Umbilical cord (tissue), 2 donors: ENCODE data around the gene SNTG2. TPM values are rescaled to one million over a fixed set of nuclear protein-coding genes. Genes with fewer than 3 reads are reported as not detected.

Experiments
- DNase-seq: peaks from one replicate; pipeline ENCODE4 v3.0.0-alpha.2; 2015; ENCODE audit warnings: low spot score
- total RNA-seq: library from RNA; depleted of rRNA; stranded (reverse); fragments of >200 nt; gene quantifications from one replicate; pipeline ENCODE4 v1.2.3, GENCODE V29; 2014; ENCODE audit warnings: low replicate concordance; ENCODE audit not compliant: insufficient read depth

Gene SNTG2
- total RNA-seq, 1 donor from 2014 or later, result not detected

DNA sequence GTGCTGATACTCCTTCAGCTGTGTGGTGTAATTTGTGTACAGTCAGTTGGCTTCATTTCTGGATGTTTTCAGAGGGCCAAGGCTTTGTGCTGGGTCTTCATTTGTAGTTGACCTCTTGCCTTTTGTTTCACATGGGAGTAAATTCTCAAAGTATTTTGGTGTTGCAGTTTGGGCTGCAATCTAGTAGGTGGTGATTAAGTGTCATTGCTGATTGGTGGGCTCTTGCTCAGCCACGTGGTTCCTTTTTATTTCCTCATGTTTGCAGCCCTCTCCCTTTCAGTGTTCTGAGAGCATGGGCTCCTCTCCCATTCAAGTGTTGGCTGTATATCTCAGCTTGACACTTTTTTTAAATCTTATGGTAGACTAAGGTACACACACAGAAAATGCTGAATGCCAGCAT lies 96.8 kb downstream of the SNTG2 start:
- DNase-seq, result no peak

DNA sequence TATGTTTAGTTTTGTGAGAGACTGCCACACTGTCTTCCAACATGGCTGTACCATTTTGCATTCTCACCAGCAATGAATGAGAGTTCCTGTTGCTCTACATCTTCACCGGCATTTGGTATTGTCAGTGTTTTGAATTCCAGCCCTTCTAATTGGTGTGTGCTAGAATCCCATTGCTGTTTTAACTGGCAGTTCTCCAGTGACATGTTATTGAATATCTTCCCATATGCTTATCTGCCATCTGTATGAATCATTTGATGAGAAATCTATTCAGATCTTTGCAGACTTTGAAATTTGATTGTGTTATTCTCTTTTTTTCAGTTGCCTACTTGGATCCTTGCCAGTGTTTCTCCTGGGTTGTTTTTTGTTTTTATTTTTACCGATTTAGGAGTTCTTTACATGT lies 99.0 kb downstream of the SNTG2 start:
- no peak for DNase-seq

DNA sequence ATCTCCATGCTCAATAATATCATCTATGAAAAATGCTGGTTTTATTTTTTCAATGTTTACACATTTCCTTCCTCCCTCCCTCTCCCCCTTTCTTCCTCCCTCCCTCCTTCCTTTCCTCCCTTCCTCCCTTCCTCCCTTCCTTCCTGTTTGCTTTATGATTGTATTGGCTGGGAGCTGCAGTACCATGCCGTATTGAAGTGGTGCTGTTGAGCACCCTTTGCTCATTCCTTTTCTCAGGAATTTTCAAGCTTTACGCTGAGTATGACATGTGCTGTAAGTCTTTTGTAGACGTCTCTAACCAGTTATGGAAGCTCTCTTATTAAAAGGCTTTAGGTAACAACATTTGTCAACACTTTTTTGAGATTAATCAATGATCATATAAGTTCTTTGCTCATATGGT lies 100.4 kb downstream of the SNTG2 start:
- DNase-seq, result peak; percentile 5

DNA sequence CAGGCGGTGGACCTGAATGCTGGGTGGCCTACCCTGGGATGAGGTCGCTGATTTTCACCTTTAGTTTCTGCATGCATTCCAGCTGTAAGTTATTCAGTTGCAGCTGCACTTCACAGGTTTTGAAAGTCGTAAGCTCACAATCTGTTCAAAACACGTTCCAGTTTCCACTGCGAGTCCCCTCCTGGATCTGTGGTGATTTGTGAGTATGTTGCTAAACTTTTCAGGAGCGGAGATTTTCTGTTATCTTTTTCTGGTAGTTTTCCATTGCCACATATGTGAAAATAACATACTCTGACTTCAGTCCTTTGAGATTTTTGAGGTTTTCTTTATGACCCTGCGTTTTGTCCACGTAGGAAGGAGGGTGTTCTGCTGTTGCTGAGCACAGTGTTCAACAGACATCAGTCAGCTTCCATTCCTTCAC lies 102.1 kb downstream of the SNTG2 start:
- peak; percentile 80 for DNase-seq

DNA sequence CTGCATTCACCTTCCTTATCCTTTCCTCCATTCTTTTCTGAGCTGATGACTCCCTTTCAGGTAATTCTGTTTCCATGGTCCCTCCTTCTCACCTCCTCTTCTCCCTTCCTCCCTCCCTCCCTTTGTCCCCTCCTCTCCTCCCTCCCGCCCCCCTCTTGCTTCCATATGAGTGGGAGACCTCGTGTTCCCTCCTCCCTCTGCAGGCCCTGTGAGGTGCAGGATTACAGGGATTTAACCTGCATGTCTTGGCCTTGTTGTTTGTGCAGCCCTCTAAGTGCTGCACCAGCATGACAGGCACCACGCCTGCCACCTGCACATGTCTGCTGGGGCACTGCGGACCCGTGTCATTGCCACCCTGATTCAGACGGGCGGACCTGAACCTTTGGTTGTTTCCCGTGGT lies 103.1 kb downstream of the SNTG2 start:
- DNase-seq, result no peak

DNA sequence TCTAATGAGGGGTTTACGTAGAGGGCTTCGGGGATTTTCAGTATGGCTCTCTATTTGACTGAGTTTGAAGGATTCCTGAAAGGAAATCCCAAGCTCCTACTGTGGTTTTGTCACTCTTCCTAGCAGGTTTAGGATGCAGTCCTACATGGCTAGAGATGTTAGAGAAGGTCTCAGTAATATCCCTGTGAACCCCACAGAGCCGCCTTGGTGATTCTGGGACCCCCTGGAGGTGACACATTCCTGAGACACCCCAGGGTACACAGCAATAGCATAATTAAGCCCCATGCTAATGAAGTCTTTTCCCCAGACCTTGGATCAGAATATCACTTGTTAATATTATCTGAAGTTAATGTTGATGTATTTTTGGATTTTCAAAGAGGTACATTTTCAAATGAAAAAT lies 103.8 kb downstream of the SNTG2 start:
- DNase-seq, result no peak

DNA sequence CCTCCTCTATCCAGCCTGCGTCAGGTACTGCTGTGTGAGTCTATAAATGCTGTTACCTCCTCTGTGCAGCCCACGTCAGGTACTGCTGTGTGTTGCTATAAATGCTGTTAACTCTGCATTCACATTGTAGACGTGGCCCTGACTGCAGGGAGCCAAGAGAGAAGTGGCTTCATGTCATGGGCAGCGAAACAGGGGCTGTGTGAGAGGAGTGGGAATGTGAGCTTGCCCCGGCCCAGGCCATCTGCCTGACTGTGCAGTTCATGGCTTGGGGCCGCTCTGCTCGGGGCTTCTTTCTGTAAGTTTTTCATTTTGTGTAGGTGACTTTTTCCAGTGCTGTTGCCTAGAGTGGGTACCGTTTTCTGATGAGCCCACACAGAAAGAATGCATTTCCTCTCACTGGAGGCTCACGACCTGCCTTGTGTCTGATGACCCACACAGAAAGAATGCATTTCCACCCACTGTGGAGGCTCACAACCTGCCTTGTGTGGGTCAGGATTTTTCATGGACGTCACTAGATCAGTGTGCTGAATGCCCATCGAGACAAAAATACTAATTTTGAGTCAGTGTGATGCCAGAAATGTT lies 104.5 kb downstream of the SNTG2 start:
- peak; percentile 50 for DNase-seq

DNA sequence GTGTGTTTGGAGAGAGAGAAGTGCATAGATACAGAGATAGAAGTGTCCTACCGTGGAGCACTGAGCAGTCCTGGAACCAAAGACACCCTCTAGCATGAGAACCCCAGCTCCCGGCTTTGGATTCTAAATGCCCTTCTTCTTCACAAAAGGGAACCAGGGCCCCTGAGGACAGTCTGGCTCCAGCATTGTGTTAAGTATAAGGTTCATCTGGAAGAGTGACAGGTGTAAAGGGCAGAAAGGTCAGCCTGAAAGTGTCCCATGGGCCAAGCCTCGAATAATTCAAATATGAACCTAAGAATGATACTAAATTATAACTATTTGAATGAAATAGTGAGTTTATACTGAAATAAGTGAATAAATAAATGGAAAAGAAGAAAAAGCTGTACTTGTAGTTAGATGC lies 109.7 kb downstream of the SNTG2 start:
- no peak for DNase-seq

DNA sequence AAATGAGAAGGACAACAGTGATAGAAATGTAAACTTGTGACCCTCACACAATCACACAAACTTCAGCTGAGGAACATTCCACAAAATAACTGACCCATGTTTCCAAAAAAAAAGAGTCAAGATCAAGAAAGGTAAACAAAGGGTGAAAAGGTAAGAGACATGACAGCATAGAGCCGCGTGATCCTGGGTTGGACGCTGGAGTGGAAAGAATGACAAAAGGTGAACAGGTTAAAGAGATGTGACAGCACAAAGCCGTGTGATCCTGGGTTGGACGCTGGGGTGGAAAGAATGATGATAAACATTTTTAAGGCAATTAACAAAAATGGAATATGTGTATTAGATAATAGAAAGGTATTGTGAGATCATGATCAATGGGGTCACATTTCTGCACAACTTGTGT lies 110.3 kb downstream of the SNTG2 start:
- no peak for DNase-seq

DNA sequence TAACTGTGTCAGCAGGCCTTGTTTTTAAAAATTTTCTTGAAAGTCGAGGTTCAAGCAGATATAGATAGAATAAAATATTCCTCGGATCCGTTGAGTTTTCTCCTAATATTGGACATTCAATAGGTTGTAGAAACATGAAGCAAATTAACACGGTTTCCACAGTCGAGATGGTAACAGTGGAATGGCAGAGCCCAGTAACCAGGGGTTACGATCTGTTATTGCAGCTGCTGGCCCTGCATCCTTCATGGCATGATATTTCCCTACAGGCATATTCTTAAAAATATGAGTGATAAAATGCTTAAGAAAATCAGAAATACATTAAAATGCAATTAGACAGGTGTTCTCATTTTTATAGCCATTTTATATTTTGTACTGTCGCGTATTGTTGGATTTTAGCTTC lies 117.6 kb downstream of the SNTG2 start:
- no peak for DNase-seq

DNA sequence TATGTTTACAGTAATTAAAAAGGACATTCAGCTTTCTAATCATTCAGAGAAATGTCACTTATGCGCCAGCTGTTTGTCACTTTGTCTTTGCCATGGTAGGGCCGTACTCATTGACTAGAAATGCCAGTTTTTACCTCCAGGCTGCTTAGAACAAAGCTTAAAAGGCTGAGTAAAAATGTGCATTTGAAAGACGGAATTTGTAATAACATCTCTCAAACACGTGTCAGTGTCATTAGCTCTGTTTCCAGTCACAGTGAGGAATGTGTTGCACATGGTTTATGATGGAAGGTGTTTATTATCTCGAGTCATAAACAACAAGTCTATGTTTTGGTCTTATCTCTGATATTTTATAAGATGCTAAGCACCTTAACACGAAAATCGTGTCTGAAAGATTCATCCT lies 118.2 kb downstream of the SNTG2 start:
- DNase-seq, result no peak

DNA sequence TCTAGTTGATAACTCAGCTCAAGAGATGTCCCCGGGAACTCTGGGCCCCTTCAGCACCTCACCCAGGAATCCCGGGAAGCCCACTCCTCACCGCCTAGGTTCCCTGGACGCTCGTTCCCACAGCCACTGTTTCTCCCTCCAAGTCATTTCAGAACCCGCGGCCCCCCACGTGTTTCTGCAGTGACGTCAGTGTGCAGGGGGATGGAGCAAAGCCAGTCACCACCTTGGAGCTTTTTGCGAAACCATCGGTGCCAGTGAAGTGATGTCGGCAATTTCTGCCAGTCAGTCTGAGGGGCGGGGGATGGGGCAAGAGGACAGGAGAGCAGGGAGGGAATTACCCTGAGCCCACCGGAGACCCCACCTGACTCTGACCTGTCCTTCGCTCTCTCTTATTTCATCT lies 119.2 kb downstream of the SNTG2 start:
- DNase-seq, result no peak

DNA sequence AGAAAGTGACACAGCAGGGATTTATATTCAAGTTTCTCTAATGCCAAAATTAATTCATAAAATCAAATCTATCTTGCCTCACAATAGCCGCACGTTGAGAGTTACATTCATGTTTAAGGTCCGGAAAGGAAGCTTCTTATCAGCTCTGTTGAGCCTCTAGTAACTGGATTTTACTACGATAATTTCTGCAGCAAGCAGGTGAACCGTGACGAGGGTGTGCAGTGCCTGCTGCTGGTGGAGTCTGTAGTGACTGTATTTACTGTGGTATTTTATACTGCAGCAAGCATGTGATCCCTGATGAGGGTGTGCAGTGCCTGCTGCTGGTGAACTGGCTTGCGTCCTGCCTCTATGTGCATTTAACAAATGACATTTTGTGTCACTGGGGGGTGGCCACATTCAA lies 120.0 kb downstream of the SNTG2 start:
- DNase-seq, result no peak

DNA sequence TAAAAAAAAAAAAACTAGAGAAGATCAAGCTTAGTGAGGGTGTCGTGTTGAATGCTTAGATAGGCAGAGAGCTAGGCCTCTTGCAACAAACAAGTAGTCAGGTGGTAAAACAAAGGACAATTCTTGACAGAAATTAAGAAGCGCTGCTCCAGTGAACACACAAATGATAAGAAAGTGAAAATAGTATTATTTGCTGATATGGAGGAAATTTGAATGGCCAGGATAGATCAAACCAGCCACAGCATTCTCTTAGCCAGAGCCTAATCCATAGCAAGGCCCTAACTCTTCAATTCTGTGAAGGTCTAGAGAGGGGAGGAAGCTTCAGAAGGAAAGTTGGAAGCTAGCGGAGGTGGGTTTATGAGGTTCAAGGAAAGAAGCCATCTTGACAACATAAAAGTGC lies 121.0 kb downstream of the SNTG2 start:
- no peak for DNase-seq

DNA sequence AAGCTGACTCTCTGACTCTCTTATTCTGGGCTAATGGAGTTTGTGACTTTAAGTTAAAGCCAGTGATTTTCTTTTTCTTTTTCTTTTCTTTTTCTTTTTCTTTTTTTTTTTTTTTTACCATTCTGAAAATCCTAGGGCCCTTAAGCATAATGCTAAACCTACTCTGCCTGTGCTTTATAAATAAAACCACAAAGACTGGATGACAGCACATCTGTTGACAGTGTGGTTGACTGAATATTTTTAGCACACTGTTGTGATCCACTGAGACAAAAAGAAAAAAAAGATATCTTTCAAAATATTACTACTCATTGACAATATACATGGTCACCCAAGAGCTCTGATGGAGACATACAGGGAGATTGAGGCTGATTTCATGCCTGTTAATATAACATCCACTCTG lies 121.6 kb downstream of the SNTG2 start:
- DNase-seq, result no peak

DNA sequence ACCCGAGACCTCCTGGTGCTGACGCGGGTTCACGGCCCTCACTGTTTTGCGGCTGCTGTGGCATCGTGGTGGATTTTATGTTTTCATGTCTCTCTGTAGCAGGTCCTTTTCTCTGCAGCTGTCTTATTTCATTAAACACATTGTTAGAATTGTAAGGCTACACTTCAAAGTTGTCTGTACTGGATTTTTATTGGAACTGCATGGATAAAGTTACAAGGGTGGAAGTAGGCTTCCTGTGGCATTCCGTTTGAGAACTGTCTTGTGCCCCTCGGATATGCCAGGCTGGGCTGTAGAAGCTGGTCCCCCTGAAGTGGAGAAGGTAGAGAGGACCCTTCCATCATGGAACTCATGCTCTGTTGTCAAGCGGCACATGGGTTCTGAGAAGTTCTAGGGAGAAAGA lies 127.3 kb downstream of the SNTG2 start:
- DNase-seq, result no peak

DNA sequence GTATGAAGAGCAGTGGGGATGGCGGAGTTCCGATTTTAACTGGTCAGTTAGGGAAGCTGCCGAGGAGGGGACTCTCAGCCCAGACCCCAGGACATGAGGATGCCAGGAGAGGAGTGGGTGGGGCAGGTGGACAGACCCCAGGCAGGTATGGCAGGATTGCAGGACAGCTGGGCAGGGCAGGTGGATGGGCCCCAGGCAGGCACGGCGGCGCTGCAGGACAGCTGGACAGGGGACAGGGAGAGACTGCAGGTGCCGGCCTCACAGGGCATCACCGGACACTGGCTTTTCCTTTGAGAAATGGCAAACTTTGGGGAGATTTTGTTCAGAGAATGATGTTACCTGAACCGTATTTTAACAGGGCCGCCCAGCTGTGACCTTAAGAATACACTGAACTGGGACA lies 127.7 kb downstream of the SNTG2 start:
- DNase-seq, result no peak

DNA sequence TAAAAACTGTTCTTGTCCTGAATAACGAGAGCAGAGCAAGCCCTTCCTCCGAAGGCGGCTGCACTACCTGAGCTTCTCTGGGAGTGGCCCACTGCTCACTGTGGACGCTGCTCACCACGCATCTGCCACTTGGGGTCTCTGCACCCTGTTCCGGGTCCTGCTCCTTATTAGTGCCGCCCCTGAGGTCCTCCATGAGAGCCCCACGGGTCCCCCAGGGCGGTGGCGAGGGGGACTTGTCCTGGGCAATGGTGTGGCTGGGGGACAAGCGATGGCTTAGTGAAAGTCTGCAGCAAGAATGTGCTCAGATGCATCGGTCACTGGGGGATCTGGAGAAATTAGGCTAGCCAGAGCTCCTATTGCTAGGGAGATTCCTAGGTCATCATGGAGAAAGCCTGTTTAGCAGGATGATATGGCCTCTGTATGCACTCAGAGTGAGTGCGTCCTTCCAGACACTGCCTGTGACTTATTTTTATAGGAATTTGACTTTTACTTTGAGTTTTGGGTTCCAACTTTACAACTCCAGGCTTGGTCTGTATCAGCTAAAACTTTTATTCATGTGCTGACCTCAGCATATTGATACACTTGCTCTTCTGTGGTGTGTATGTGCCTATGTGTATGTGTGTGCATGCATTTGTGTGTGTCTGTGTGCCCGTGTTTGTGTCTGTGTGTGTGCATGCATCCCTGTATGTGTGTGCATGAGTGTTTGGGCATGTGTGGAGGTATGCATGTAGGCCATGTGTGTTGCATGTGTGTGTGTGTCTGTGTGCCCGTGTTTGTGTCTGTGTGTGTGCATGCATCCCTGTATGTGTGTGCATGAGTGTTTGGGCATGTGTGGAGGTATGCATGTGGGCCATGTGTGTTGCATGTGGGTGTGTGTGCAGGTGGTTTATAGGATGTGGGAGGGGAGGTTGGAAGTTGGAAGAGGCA lies 129.5 kb downstream of the SNTG2 start:
- no peak for DNase-seq

DNA sequence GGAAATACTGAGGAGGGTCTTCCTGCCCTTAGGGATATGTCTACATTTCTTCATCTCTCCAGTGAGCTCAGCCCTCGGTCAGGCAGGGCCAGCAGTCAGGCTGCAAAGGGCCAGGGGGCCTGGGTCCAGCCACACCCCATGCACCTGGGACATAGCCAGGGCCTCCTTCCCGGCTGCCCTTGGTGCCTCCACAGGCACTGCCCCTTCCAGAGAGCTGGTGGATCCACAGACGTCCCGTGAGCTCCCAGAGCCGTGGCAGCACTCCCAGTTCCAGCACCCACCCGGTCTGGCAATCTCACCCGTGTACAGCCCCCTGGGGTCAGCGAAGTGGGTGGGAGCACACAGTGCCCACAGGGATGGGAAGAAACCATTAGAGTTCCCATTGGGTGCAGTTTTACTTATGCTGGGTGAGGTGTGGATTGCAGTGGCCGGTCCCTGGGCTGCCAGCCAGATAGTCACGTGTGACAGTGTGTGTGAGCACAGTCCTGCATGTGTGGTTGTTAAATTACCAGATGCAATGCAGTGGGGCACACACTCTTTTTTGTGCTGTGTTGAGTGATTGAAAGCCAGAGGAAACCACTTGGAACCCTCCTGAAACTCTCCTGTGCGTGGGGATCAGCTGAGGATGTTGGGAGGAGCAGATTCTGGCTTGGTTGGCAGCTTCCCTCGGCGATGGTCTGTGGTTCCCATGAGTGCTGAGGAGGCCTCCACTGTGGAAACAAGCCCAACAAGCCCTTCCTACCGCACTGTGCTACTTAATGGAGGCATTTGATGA lies 131.0 kb downstream of the SNTG2 start:
- peak; percentile 70 for DNase-seq

DNA sequence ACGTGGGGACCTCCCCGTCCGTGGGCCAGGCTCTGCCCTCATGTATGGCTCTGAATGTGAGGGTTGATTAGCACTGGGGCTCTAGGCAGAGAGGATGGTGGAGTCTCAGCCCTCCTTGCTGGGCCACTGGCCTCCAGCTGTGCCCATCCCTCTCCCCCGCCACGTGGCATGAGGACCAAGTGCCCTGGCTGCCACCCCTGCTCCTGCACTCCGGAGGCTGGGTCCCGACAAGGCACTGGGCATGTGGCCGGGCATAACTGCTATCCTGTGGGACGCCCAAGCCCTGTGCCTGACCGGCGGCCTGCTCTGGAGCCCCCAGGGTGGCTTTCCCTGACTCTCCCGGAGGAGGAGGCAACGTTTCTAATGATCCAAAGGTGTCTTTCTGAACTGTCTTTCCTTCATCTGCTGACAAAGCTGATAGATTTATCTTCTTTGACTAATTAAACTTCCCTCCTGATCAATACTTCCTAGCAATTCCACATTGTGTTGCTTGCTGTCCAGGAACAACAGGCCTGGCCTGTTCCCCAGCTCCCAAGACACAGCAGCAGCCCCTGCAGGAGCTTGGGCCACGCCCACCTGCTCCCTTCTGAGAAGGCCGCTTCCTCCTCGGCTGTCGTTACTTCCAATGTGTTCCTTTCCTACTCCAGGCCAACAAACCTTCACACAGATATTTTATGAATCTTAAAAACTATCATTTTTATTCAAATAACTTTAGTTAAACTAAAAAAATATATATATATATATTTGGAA lies 132.0 kb downstream of the SNTG2 start:
- DNase-seq, result peak; percentile 7

DNA sequence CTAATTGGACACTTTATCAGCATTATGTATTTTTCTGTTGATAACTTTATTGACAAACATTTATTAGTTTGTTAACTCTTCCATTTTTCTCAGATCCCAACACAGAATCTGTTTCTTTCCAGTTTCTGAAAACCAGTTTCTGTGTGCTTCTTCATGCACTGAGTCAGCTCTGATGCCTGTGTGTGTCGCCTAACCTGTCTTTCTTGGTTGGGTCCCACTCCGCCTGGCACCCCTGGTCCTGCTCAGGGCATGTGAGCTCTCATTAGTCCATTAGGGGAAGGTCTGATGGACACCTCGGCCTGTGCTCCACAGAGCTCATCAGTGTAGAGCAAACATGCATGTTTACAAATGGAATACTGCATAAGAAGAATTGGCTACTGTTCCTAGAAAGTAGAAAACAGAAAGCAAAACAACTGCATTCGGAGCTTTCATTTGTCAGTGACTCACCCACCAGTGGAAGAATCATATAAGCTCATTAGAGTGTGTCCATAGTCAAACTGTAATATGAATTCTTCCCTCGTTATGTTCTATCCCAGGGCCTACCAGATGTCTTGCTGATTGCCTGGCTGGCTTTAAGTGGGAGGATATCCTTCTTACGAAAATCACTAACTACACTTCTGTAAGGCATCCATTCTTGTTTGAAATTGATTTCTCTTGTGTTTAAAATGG lies 137.7 kb downstream of the SNTG2 start:
- DNase-seq, result no peak
